ENCODE measurements around the gene CDH11.

The CDH11 gene

GRCh38 chr16:65070831-65071432 lies 50.9 kb downstream of the CDH11 start:
- DNase-seq (ENCODE audit: low read depth, low spot score), result no peak

GRCh38 chr16:65069766-65070165 lies 52.1 kb downstream of the CDH11 start:
- no peak for DNase-seq (ENCODE audit: low read depth, low spot score)

GRCh38 chr16:65069065-65069464 lies 52.8 kb downstream of the CDH11 start:
- no peak for DNase-seq (ENCODE audit: low read depth, low spot score)

DNA sequence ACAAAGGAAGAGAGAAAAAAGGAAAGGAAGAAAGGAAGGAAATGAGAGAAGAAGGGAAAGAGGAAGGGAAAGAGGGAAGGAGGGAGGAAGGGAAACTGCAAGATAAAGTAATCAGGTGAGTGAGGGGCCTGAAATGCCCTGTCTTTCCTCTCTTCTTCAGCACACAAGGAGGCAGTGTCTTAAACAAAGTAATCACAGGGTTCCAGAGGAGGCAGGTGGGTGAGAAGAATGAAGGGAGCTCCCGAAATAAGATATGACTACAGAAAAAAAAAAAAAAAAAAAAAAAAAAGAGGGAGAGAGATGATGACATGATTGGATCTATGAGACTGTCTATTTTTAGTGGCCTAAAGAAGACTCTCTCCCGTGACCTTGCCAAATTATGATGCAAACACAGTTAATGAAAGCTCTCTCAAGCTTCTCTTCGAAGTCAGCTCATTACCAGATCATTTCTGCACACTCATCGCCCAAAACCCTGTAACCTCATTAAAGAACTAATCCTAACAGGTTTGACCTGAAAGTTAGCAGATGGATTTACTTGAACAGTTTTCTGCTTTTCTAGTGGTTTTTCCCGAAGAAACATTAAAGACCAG lies 53.6 kb downstream of the CDH11 start:
- DNase-seq (ENCODE audit: low read depth, low spot score), result no peak

GRCh38 chr16:65066651-65067050 lies 55.2 kb downstream of the CDH11 start:
- no peak for DNase-seq (ENCODE audit: low read depth, low spot score)

- DNase-seq (ENCODE audit: low read depth, low spot score), result no peak
Measured at GRCh38 chr16:65065031-65065430, 56.8 kb downstream of the CDH11 start.

- no peak for DNase-seq (ENCODE audit: low read depth, low spot score)
Measured at GRCh38 chr16:65064131-65064530, 57.7 kb downstream of the CDH11 start.

DNA sequence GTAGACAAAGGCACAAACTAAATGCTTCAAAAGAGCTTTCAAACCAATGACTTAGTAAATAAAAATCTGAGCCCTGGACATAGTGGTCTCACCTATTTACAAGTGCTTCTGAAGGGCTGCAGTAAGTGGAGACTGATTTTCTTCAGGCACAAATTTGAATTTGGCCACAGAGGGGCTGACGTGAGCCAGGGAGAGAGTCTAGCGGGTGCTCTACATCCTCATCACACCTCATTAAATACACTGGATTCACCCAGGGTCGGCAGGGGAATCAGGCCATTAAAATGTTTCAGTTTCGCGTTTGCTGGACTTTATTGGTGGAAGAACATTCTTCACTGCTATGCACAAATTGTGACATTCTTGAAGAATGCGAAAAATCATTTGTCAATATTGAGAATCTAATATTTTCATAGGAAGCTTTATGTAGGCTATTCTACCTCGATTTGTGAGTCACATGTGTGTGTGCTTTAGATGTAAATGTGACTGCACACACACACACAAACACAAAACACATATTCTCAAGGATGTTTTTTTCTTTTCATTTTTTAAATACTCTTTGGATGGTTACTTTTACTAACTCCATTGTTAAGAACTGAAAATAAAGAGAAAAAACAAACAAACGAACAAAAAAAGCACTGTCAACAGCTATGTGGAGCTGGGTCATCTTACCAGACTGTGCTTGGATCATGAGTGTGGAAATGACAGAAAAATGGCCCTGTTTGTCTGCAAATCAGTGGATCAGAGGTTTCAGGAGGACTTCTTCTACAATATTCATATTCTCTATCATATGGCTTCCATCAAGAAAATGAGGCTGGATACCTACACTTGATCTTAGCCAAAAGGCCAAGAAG lies 58.9 kb downstream of the CDH11 start:
- DNase-seq (ENCODE audit: low read depth, low spot score), result no peak

DNA sequence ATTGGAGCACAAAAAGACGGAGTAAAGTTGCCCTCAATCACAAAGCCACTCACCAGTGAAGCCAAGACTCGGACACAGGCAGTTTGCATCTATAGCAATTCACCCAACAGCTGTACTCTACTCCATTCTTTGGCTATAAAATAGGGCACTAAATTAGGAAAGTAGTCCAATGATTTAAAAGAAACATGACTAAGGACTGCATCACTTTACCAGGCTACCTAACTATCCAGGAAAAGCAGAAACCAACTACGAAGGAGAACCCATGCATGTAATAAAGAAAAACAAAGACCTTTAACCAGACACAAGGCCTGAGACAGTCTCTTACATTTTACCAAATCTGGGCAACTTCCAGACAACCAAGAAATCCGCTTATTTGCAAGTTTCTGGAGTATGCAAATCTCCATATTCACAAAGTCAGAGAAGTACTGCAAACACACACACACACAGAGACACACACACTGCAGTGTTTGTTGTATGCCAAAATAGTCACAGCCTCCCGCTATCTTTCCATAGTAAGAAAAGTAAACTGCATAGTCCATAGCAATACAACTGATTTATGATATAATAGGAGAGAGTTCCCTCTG lies 59.8 kb downstream of the CDH11 start:
- no peak for DNase-seq (ENCODE audit: low read depth, low spot score)

GRCh38 chr16:65061263-65061662 lies 60.6 kb downstream of the CDH11 start:
- DNase-seq (ENCODE audit: low read depth, low spot score), result no peak

GRCh38 chr16:65059406-65059980 lies 62.4 kb downstream of the CDH11 start:
- DNase-seq (ENCODE audit: low read depth, low spot score), result no peak

GRCh38 chr16:65057184-65057583 lies 64.7 kb downstream of the CDH11 start:
- no peak for DNase-seq (ENCODE audit: low read depth, low spot score)

GRCh38 chr16:65054457-65054856 lies 67.4 kb downstream of the CDH11 start:
- no peak for DNase-seq (ENCODE audit: low read depth, low spot score)

- no peak for DNase-seq (ENCODE audit: low read depth, low spot score)
Measured at GRCh38 chr16:65049679-65050078, 72.2 kb downstream of the CDH11 start.

- no peak for DNase-seq (ENCODE audit: low read depth, low spot score)
Measured at GRCh38 chr16:65045961-65046360, 75.9 kb downstream of the CDH11 start.

DNA sequence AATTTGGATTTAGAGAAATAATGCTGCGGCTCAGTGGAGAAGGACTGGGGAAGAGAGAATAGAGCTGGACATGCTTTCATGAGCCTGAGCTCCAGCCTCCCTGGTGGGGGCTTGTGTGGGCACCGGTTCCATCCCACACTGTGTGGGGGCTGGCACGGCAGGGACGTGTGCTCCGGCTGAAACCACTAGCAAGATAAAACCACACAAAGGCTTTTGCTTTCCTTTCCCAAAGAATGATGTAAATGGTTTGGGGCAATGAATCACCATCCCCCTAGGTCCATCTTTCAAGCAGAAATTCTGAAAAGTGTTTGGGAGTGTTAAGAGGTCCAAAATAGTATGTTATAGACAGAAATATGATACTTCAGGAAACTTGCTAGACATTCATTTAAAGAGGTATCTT lies 77.0 kb downstream of the CDH11 start:
- DNase-seq (ENCODE audit: low read depth, low spot score), result no peak

DNA sequence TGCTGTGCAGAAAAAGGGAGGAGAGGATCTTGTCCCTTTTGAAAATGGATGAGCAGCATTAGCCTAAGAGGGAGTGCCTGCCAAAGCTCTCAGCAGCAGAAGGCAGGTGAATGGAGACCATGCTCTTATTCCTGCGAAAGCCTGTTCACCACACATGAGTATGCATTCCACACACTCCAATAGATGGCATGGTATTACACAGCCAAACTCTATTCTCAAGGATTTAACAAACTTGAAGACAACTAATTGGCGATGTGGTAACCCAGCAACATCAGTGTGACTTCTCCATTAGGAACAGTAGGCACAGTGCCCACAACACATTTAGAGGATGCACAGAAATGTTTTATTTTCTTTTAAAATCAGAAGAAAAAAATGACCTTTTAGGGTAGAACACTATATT lies 77.8 kb downstream of the CDH11 start:
- no peak for DNase-seq (ENCODE audit: low read depth, low spot score)

- DNase-seq (ENCODE audit: low read depth, low spot score), result no peak
Measured at GRCh38 chr16:65042438-65043365, 79.2 kb downstream of the CDH11 start.

- no peak for DNase-seq (ENCODE audit: low read depth, low spot score)
Measured at GRCh38 chr16:65041667-65042066, 80.2 kb downstream of the CDH11 start.

GRCh38 chr16:65038100-65038499 lies 83.8 kb downstream of the CDH11 start:
- DNase-seq (ENCODE audit: low read depth, low spot score), result no peak

GRCh38 chr16:65037556-65037955 lies 84.3 kb downstream of the CDH11 start:
- no peak for DNase-seq (ENCODE audit: low read depth, low spot score)
